ENCODE measurements around the gene NATD1. TPM values are rescaled to one million over a fixed set of nuclear protein-coding genes. Genes with fewer than 3 reads are reported as not detected.

NATD1 gene
- 4.7 and 7.3 TPM in 2 replicates for total RNA-seq

DNA sequence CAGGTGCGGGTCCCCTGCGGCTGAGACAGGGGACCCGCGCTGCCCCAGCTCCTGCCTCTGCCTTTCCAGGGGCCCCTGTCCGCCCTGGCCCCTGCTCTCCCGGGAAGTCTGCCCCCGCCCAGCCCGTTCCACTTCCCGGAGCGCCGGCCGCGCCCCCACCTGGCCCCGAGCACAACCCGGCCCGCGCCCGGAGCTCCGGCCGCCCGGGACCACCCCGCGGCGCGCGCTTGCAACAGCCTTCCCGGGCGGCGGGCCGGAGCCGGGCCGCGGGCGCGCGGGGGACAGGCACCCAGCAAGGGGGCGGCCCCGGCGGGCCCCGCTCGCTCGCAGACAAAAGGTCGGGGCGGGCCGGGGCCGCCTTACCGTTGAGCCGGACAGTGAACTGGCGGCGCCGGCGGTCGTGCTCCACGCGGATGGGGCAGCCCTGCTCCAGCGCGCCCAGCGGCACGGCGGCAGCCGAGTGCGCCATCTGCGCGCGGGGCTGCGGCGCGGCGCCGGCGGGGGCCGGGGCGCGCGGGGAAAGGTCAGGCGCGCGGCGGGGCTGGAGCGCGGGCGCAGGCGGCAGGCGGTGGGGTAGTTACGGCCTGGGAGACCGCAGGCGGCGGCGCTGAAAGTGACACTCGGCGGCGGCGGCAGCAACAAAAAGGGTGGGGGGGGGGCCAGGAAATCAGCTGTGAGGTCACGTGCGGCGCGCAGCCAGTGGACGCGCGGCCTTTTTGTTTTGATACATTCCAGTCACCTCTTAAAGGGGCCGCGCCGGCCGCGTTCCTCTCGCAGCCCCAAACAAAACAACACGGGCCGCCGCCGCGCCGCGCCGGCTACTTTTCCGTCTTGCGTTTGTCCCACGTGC lies at the start of gene NATD1:
TSS of gene NATD1 (minus strand) at position 615 of the 850 bp plus-strand sequence. CDS start at position 469, 146 bp downstream.

GRCh38 chr17:21284319-21285163 lies 31.3 kb upstream of the NATD1 start, which contains the start of gene MAP2K3:
TSS of gene MAP2K3 (plus strand) at chr17:21284711. CDS start at chr17:21284921, 210 bp downstream.

GRCh38 chr17:21214015-21214776 lies 39.0 kb downstream of the NATD1 start, which contains the start of gene TMEM11:
TSS of gene TMEM11 (minus strand) at chr17:21214161. CDS start at chr17:21214152, 9 bp downstream.

Other genes with a start within 250 kb of the NATD1 start
- 148 and 164 TPM in 2 replicates for gene USP22, start 210.4 kb downstream of the NATD1 start, total RNA-seq
- 28.8 and 40.1 TPM in 2 replicates for gene DHRS7B, start 126.4 kb downstream of the NATD1 start, total RNA-seq
- gene TMEM11, start 39.2 kb downstream of the NATD1 start, total RNA-seq, result 26.4 and 37.7 TPM in 2 replicates
- gene MAP2K3, start 31.3 kb upstream of the NATD1 start, total RNA-seq, result 11.6 and 23.2 TPM in 2 replicates
- gene KCNJ12, start 122.9 kb upstream of the NATD1 start, total RNA-seq, result 2.0 and 2.9 TPM in 2 replicates